Breast epithelium (tissue), 3 donors: Measurements from ENCODE around the gene MRPS15.

ENCODE experiments used
- CTCF ChIP-seq, 3 donors: fragments of 450-650 bp; IDR thresholded peaks; one replicate each; pipeline ENCODE4 v1.5.1; 2016 to 2017; ENCODE audit warnings: antibody characterized with exemption in 3 of 3, mild to moderate bottlenecking in 3 of 3, moderate library complexity in 3 of 3
- POLR2AphosphoS5 ChIP-seq, 3 donors: sonication (generic); formaldehyde crosslinking; IDR thresholded peaks; one replicate each; pipeline ENCODE4 v1.6.1; 2017; ENCODE audit warnings: antibody characterized with exemption in 3 of 3

- no peak for TF ChIP-seq CTCF (IDR thresholded peaks at IDR 0.05)
- no peak for TF ChIP-seq POLR2AphosphoS5 (IDR thresholded peaks at IDR 0.05)
These were observed 17.4 kb downstream of the MRPS15 start for GRCh38 chr1:36446746-36447145.
